Measurements from ENCODE around the gene REV1. TPM values are rescaled to one million over a fixed set of nuclear protein-coding genes. Genes with fewer than 3 reads are reported as not detected.
A peak's percentile ranks its signal among the peaks of the same experiment; 100 is the strongest.

Gene REV1
- total RNA-seq, 6 experiments from 2014 or later = 17.0 to 19.2 (median 18.6) TPM

DNA sequence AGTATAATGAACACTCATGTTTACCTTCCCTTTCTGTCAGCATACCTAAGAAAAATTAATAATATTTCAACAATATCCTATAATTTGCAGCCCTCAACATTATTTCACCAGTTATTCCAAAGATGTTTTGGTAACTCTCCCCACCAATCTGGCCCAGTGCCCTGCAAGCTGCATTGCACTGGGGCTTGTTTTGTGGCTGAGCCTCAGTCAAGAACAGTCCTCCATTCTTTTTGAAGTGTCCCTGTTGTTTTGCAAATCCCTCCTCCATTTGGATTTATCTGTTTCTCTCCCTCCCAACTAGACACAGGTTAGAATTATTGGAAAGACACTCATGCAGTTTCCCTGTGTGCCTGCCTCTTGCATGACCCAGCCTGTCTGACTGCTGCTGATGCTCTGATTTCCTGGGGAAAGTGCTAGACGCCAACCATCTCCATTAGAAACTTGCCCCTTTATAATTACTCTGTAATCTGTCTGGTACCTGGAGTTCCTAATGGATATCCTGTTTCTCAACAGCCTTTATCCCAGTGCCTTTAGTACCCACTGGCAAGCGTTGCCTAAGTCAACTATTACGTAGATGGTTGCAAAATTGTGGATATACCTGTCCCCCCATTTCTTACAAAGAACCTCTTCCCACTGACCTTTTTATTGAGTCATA lies 92.4 kb downstream of the REV1 start:
- Mint-ChIP-seq H3K27ac (no peak overlapping the region), H3K4me1 (ENCODE audit: low read depth) (peaks cover 43% of the 10 kb centered on the region), H3K4me3 (no peak overlapping the region), H3K9me3 (no peaks in the 10 kb centered on the region), H3K36me3 (ENCODE audit: low read depth) (peaks cover 50% of the 10 kb centered on the region), H3K27me3 (ENCODE audit: insufficient read depth) (no peaks in the 10 kb centered on the region)
- TF ChIP-seq, protein P1, sequence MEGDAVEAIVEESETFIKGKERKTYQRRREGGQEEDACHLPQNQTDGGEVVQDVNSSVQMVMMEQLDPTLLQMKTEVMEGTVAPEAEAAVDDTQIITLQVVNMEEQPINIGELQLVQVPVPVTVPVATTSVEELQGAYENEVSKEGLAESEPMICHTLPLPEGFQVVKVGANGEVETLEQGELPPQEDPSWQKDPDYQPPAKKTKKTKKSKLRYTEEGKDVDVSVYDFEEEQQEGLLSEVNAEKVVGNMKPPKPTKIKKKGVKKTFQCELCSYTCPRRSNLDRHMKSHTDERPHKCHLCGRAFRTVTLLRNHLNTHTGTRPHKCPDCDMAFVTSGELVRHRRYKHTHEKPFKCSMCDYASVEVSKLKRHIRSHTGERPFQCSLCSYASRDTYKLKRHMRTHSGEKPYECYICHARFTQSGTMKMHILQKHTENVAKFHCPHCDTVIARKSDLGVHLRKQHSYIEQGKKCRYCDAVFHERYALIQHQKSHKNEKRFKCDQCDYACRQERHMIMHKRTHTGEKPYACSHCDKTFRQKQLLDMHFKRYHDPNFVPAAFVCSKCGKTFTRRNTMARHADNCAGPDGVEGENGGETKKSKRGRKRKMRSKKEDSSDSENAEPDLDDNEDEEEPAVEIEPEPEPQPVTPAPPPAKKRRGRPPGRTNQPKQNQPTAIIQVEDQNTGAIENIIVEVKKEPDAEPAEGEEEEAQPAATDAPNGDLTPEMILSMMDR (IDR thresholded peaks at IDR 0.05) = no peak
- DNase-seq = no peak

DNA sequence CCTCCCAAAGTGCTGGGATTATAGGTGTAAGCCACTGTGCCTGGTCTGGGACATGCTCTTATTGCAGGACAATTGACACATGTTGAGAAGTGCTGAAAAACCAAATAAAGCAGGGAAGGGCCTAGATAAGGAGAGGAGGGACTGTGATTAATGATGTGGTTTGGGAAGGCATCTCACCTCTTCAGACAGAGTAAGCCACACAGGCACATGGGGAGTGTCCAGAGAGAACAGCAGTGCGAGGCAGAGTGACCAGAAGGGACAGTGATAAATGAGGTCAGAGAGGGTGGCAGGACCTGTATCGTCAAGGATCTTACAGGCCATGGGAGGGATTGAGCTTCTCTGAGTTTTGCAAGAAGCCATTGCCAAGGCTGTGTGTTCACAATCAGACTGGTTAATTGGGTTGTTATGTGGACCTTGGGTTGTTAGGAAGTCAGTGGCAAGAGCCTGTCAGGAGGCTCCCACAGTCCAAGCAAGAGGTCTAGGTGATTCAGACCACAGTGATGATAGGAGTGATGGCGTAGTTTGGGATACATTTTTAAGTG lies 94.2 kb downstream of the REV1 start:
- H3K36me3 Mint-ChIP-seq (ENCODE audit: low read depth) = peaks cover 53% of the 10 kb centered on the region
- H3K4me1 Mint-ChIP-seq (ENCODE audit: low read depth) = peaks cover 50% of the 10 kb centered on the region
- peak overlapping the region; percentile 32; the same call in 1 of the 2 replicates for H3K27ac Mint-ChIP-seq
- no peaks in the 10 kb centered on the region for H3K9me3 Mint-ChIP-seq
- no peak overlapping the region for H3K4me3 Mint-ChIP-seq
- no peaks in the 10 kb centered on the region for H3K27me3 Mint-ChIP-seq (ENCODE audit: insufficient read depth)
- no peak for DNase-seq
- TF ChIP-seq, protein P1 (IDR thresholded peaks at IDR 0.05) = no peak

DNA sequence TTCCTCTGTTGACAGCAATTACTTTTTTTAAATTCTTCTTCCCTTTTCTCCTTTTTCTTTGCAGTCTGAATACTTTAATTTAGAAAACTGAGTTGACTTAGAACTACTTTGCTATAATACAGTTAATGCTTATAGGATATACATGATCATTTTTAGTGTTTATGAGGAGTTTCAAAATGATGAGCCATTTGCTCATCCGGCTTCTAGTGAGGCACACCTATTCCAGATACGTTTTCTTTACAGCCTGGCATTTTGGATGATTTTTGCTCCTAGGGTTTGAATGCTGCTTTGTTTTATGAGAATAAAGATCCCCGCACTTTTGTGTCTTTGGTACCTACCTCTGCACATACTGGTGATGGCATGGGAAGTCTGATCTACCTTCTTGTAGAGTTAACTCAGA lies 99.9 kb downstream of the REV1 start:
- Mint-ChIP-seq H3K9me3 (no peaks in the 10 kb centered on the region), H3K4me1 (ENCODE audit: low read depth) (peaks cover 57% of the 10 kb centered on the region), H3K27me3 (ENCODE audit: insufficient read depth) (peaks cover 2% of the 10 kb centered on the region), H3K36me3 (ENCODE audit: low read depth) (peaks cover 36% of the 10 kb centered on the region), H3K4me3 (peak overlapping the region; percentile 62), H3K27ac (peak overlapping the region; percentile 84)
- TF ChIP-seq, protein P1 (IDR thresholded peaks at IDR 0.05) = no peak
- DNase-seq = peak; percentile 32

DNA sequence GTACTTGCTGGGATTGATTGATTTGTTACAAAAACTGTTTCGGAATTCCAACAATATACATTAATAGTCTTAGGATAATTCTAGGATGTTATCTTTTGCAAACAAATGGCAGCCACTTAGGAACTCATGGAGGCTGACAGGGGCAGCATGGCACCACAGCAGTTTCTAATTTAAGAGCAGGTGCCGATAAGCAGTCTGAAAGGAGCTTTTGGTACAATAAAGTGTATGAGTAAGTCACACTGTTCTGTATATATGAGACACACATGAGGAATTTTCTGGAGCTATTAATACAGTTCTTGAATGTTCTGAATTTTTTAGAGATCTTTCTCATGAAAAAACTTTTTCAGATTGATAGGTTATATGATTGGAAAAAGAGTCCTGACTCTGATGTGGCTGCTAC lies 100.4 kb downstream of the REV1 start:
- H3K27me3 Mint-ChIP-seq (ENCODE audit: insufficient read depth) = peaks cover 2% of the 10 kb centered on the region
- H3K36me3 Mint-ChIP-seq (ENCODE audit: low read depth) = peaks cover 42% of the 10 kb centered on the region
- H3K9me3 Mint-ChIP-seq = no peaks in the 10 kb centered on the region
- H3K4me3 Mint-ChIP-seq = peak overlapping the region; percentile 62
- peak overlapping the region; percentile 84 for H3K27ac Mint-ChIP-seq
- H3K4me1 Mint-ChIP-seq (ENCODE audit: low read depth) = peaks cover 57% of the 10 kb centered on the region
- TF ChIP-seq, protein P1 (IDR thresholded peaks at IDR 0.05) = no peak
- peak; percentile 65 for DNase-seq

DNA sequence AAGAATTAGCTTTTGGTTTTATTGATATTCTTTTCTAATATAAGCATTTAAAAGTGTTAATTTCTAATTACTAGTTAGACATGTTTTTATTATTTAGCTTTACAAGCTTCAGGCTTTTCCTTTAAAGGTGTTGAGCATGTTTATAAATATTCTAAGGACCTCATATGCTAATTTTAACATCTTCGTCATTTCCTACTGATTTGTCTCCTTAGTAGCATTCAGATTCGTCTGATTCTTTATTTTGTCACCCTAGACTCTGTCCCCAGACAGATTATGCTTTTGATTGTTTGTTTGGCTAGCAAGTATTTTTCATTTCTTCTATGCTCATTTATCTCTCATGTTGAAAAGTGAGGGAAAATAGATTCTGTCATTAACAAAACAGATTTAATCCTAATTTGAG lies 100.9 kb downstream of the REV1 start:
- Mint-ChIP-seq H3K27me3 (ENCODE audit: insufficient read depth) (peaks cover 2% of the 10 kb centered on the region), H3K4me3 (peak overlapping the region; percentile 11), H3K27ac (peak overlapping the region; percentile 67), H3K4me1 (ENCODE audit: low read depth) (peaks cover 57% of the 10 kb centered on the region), H3K9me3 (no peaks in the 10 kb centered on the region), H3K36me3 (ENCODE audit: low read depth) (peaks cover 41% of the 10 kb centered on the region)
- DNase-seq = no peak
- TF ChIP-seq, protein P1 (IDR thresholded peaks at IDR 0.05) = no peak
